Measurements from ENCODE around the gene UNC13C. TPM values are rescaled to one million over a fixed set of nuclear protein-coding genes. Genes with fewer than 3 reads are reported as not detected.
A peak's percentile ranks its signal among the peaks of the same experiment; 100 is the strongest.

The UNC13C gene
- total and polyA plus RNA-seq, 10 of the 15 experiments (the other 5 are each of a cell fraction or from before 2014, with no cell fraction given): 9.9 to 81.3 (median 25.0) TPM

DNA sequence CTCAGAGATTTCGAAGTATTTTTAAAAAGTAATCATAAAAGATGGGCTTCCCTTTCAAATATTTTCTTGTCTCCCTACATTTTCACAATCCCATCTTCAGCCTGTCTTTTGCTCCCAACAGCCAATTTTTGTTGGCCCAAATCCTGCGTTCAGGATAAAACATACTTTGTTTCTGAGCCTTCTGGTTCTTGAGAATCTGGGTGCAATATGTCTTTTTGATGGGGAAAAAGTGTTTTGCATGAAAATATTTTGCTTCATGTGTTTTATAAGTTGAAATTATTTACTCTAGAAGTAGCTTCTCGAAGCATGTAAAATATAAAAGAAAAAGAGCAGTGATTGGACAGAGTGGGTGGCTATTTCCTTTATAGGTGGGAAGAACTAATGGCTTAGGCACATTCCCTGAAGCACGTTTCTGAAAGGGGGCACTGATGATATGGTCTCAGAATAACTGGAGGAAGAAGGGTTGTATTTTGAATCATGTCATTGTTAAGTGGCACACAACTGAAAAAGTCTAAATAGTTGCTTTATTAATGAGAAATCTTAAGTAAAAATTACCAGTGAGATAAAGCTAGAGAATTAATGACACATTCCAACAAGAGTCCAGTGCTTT lies 3.9 kb downstream of the UNC13C start:
- no peak overlapping the region for H3K27ac ChIP-seq (ENCODE audit: control insufficient read depth, insufficient read depth)
- no peaks in the 10 kb centered on the region for H3K79me2 ChIP-seq (ENCODE audit: control insufficient read depth, insufficient read depth, low read length)
- no peak overlapping the region for H3K4me3 ChIP-seq
- BruUV-seq (replicated peaks): no TSS peak
- no peaks in the 10 kb centered on the region for H4K20me1 ChIP-seq (ENCODE audit: control insufficient read depth, insufficient read depth)
- intact Hi-C loops (cut with micrococcal nuclease; ENCODE audit: unreplicated experiment) (no loop called here), in situ Hi-C loops (cut with MboI) (no loop called here)
- no peak for DNase-seq (ENCODE audit: low read depth, low spot score)
- ChIA-PET CTCF (interaction anchor here (1.2 to 1.8 kb wide), 3 partner anchors 8 to 1128 kb away, joined by 3 to 6 read pairs (median 3); no protein-coding TSS in a partner anchor), RAD21 (ENCODE audit: unreplicated experiment) (interaction anchor here (0.6 to 4.1 kb wide), 12 partner anchors 15 to 1186 kb away, joined by 3 to 39 read pairs (median 5); no protein-coding TSS in a partner anchor), POLR2A (interaction anchor here (0.6 to 1.4 kb wide), 4 partner anchors 89 to 600 kb away, joined by 3 read pairs; no protein-coding TSS in a partner anchor), SMC1A (ENCODE audit: uncharacterized antibody, unreplicated experiment) (interaction anchor here (0.8 to 4.1 kb wide), 16 partner anchors 11 to 604 kb away, joined by 3 to 32 read pairs (median 4); no protein-coding TSS in a partner anchor)
- H3K9ac ChIP-seq (ENCODE audit: control insufficient read depth, insufficient read depth, low read length): no peak overlapping the region
- no peak for ATAC-seq
- no peaks in the 10 kb centered on the region for H3K4me1 ChIP-seq (ENCODE audit: control insufficient read depth, insufficient read depth, low read length)
- H3K4me2 ChIP-seq (ENCODE audit: control insufficient read depth, insufficient read depth): no peak overlapping the region
- no peaks in the 10 kb centered on the region for H3K9me3 ChIP-seq (replicated peaks; ENCODE audit: control insufficient read depth, insufficient read depth, low read length)
- no peak overlapping the region for H2AFZ ChIP-seq (ENCODE audit: control insufficient read depth, low read depth, low read length)
- no peaks in the 10 kb centered on the region for H3K36me3 ChIP-seq (ENCODE audit: control insufficient read depth in 2 of 2, insufficient read depth in 2 of 2, low read length in 1 of 2)
- no peaks in the 10 kb centered on the region for H3K27me3 ChIP-seq (replicated peaks in 1 of 2; ENCODE audit: control insufficient read depth in 2 of 2, insufficient read depth in 2 of 2, low read length in 1 of 2)
- 3% methylated on average over 4 of the region's 4 CpGs for WGBS (ENCODE audit: insufficient coverage, insufficient replicate concordance, low lambda C conversion rate, missing lambda C conversion rate)
- no peak for FAIRE-seq
- no peak for TF ChIP-seq ZSCAN29 (IDR thresholded peaks at IDR 0.05)
- no peak for TF ChIP-seq TBL1XR1 (IDR thresholded peaks at IDR 0.05; ENCODE audit: low read depth, low read length)
- TF ChIP-seq, protein P1, sequence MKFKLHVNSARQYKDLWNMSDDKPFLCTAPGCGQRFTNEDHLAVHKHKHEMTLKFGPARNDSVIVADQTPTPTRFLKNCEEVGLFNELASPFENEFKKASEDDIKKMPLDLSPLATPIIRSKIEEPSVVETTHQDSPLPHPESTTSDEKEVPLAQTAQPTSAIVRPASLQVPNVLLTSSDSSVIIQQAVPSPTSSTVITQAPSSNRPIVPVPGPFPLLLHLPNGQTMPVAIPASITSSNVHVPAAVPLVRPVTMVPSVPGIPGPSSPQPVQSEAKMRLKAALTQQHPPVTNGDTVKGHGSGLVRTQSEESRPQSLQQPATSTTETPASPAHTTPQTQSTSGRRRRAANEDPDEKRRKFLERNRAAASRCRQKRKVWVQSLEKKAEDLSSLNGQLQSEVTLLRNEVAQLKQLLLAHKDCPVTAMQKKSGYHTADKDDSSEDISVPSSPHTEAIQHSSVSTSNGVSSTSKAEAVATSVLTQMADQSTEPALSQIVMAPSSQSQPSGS (IDR thresholded peaks at IDR 0.05; ENCODE audit: low read length): no peak
- TF ChIP-seq, protein P2, sequence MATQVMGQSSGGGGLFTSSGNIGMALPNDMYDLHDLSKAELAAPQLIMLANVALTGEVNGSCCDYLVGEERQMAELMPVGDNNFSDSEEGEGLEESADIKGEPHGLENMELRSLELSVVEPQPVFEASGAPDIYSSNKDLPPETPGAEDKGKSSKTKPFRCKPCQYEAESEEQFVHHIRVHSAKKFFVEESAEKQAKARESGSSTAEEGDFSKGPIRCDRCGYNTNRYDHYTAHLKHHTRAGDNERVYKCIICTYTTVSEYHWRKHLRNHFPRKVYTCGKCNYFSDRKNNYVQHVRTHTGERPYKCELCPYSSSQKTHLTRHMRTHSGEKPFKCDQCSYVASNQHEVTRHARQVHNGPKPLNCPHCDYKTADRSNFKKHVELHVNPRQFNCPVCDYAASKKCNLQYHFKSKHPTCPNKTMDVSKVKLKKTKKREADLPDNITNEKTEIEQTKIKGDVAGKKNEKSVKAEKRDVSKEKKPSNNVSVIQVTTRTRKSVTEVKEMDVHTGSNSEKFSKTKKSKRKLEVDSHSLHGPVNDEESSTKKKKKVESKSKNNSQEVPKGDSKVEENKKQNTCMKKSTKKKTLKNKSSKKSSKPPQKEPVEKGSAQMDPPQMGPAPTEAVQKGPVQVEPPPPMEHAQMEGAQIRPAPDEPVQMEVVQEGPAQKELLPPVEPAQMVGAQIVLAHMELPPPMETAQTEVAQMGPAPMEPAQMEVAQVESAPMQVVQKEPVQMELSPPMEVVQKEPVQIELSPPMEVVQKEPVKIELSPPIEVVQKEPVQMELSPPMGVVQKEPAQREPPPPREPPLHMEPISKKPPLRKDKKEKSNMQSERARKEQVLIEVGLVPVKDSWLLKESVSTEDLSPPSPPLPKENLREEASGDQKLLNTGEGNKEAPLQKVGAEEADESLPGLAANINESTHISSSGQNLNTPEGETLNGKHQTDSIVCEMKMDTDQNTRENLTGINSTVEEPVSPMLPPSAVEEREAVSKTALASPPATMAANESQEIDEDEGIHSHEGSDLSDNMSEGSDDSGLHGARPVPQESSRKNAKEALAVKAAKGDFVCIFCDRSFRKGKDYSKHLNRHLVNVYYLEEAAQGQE (IDR thresholded peaks at IDR 0.05; ENCODE audit: low read depth, low read length): no peak
- TF ChIP-seq, protein P3, sequence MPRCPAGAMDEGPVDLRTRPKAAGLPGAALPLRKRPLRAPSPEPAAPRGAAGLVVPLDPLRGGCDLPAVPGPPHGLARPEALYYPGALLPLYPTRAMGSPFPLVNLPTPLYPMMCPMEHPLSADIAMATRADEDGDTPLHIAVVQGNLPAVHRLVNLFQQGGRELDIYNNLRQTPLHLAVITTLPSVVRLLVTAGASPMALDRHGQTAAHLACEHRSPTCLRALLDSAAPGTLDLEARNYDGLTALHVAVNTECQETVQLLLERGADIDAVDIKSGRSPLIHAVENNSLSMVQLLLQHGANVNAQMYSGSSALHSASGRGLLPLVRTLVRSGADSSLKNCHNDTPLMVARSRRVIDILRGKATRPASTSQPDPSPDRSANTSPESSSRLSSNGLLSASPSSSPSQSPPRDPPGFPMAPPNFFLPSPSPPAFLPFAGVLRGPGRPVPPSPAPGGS (IDR thresholded peaks at IDR 0.05; ENCODE audit: borderline replicate concordance, insufficient read depth, low read depth, low read length, poor library complexity, severe bottlenecking): no peak
- TF ChIP-seq, protein P4, sequence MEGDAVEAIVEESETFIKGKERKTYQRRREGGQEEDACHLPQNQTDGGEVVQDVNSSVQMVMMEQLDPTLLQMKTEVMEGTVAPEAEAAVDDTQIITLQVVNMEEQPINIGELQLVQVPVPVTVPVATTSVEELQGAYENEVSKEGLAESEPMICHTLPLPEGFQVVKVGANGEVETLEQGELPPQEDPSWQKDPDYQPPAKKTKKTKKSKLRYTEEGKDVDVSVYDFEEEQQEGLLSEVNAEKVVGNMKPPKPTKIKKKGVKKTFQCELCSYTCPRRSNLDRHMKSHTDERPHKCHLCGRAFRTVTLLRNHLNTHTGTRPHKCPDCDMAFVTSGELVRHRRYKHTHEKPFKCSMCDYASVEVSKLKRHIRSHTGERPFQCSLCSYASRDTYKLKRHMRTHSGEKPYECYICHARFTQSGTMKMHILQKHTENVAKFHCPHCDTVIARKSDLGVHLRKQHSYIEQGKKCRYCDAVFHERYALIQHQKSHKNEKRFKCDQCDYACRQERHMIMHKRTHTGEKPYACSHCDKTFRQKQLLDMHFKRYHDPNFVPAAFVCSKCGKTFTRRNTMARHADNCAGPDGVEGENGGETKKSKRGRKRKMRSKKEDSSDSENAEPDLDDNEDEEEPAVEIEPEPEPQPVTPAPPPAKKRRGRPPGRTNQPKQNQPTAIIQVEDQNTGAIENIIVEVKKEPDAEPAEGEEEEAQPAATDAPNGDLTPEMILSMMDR (IDR thresholded peaks at IDR 0.05 in 2 of 3, conservative IDR thresholded peaks at IDR 0.05 in 1 of 3; ENCODE audit: control insufficient read depth in 2 of 3, extremely low read depth in 1 of 3, insufficient read depth in 1 of 3, low read depth in 3 of 3, low read length in 3 of 3): no peak
- TF ChIP-seq SMAD1 (IDR thresholded peaks at IDR 0.05; ENCODE audit: low read depth, partially characterized antibody): no peak
- TF ChIP-seq GABPA (IDR thresholded peaks at IDR 0.05; ENCODE audit: low read depth): no peak
- TF ChIP-seq SRF (IDR thresholded peaks at IDR 0.05; ENCODE audit: low read depth in 2 of 2, low read length in 2 of 2): no peak
- no peak for TF ChIP-seq CREB1 (IDR thresholded peaks at IDR 0.05; ENCODE audit: low read depth)
- no peak for TF ChIP-seq PML (IDR thresholded peaks at IDR 0.05; ENCODE audit: low read length)
- TF ChIP-seq BHLHE40 (IDR thresholded peaks at IDR 0.05; ENCODE audit: borderline replicate concordance in 1 of 2, low read depth in 2 of 2, low read length in 1 of 2): peak in 1 of 2 experiments; percentile 34; a peak in 1 of 4 replicates
- TF ChIP-seq, protein P5, sequence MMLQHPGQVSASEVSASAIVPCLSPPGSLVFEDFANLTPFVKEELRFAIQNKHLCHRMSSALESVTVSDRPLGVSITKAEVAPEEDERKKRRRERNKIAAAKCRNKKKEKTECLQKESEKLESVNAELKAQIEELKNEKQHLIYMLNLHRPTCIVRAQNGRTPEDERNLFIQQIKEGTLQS (IDR thresholded peaks at IDR 0.05; ENCODE audit: borderline replicate concordance, extremely low read depth, low read depth, low read length): no peak
- peak; percentile 10; the same call in 1 of the 2 replicates for TF ChIP-seq IKZF1 (conservative IDR thresholded peaks at IDR 0.05)

Data from GM12878 (cell line).